ACC112 (cell line): ENCODE data around the gene ELOVL1.

Experiments
- H2AFZ ChIP-seq: fragments of 200-600 bp; sonication (generic); one replicate; pipeline ENCODE4 v1.6.0; 2017; ENCODE audit warnings: antibody characterized with exemption, low read length; ENCODE audit not compliant: unreplicated experiment
- H3K27ac ChIP-seq: fragments of 200-600 bp; sonication (generic); 2 replicates; pipeline ENCODE4 v1.5.1; 2014; ENCODE audit warnings: low read depth, mild to moderate bottlenecking, antibody characterized with exemption, low read length, moderate library complexity
- H3K27me3 ChIP-seq: fragments of 200-600 bp; sonication (generic); 2 replicates; pipeline ENCODE4 v1.6.1; 2014; ENCODE audit warnings: mild to moderate bottlenecking, antibody characterized with exemption, low read length, moderate library complexity, mixed read lengths; ENCODE audit not compliant: insufficient read depth
- H3K36me3 ChIP-seq: fragments of 200-600 bp; sonication (generic); 2 replicates; pipeline ENCODE4 v1.6.1; 2016; ENCODE audit warnings: mild to moderate bottlenecking, antibody characterized with exemption, low read length, moderate library complexity, mixed read lengths; ENCODE audit not compliant: insufficient read depth
- H3K4me1 ChIP-seq: fragments of 200-600 bp; sonication (generic); one replicate; pipeline ENCODE4 v1.6.1; 2016; ENCODE audit warnings: low read length, mixed read lengths; ENCODE audit not compliant: insufficient read depth, unreplicated experiment, control insufficient read depth
- H3K4me3 ChIP-seq: fragments of 200-600 bp; sonication (generic); 2 replicates; pipeline ENCODE4 v1.5.1; 2014; ENCODE audit warnings: mild to moderate bottlenecking, low read depth, low read length
- H3K79me2 ChIP-seq: fragments of 200-600 bp; sonication (generic); one replicate; pipeline ENCODE4 v1.6.0; 2016; ENCODE audit warnings: low read length; ENCODE audit not compliant: control insufficient read depth, unreplicated experiment, insufficient read depth

Gene ELOVL1

DNA sequence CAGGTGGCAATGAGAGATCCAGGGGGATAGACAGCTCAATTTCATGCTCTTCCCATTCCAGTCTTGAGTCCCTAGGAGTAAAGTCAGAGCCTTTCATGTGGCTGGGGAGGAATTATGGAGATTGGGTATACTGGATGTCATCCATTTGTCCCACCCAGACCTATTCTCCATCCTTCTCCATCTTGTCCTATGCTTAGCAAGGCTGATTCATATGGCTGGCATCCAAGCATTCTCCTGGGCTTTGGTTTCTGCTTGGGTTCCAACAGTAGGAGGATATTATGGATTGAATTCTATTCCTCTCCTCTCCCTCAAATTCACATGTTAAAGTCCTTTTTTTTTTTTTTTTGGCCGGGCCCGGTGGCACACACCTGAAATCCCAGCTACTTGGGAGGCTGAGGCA is 12.9 kb downstream of the ELOVL1 start:
- no peak overlapping the region; the same call in 1 of the 2 replicates for H3K4me3 ChIP-seq
- peak overlapping the region; percentile 35 for H2AFZ ChIP-seq
- H3K79me2 ChIP-seq = peaks cover 15% of the 10 kb centered on the region

DNA sequence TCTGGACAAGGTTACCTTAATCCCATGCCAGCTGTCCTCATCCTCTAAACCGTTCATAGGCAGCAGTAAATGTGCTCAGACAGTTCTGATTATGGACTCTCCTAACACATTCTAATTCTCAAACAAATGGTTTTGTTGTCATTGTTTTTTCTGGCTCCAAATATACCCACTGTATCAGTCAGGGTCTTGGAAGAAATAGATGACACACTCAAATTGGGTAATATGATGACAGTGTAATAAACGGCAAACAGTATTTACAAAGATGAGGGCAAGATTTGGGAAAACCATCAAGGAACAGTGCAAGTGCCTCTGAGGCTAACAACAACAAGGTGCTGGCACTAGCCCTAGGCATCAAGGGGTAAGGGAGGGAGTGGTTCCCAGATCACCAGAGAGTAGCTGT is 13.3 kb downstream of the ELOVL1 start:
- H3K4me3 ChIP-seq = no peak overlapping the region; the same call in 1 of the 2 replicates
- peak overlapping the region; percentile 20; the same call in 1 of the 2 replicates for H3K27ac ChIP-seq
- H3K36me3 ChIP-seq = no peaks in the 10 kb centered on the region

More for the DNA sequence above, 12.9 kb downstream of the ELOVL1 start:
- Histone ChIP-seq H3K27ac (peak overlapping the region; percentile 20; the same call in 1 of the 2 replicates), H3K4me1 (peaks cover 19% of the 10 kb centered on the region), H3K27me3 (no peaks in the 10 kb centered on the region), H3K36me3 (peaks cover 1% of the 10 kb centered on the region; the same call in 1 of the 2 replicates)

DNA sequence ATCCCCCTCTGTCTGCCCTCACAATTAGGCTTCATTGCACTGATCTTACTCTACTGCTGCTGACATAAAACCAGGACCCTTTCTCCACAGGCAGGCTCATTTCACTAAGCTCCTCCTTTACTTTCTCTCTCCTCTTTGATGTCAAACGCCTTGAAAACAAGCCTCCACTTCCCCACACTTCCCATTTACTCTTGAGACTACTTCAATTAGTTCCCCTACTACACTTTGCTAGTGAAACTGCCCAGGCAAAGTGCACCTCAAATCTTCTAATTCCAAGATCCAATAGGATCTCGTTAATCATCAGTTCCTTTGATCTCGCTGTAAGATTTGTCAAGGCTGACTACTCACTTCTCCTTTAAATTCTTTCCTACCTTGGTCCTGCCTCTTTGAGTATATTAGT is 14.9 kb downstream of the ELOVL1 start:
- Histone ChIP-seq H2AFZ (no peak overlapping the region), H3K27ac (no peak overlapping the region), H3K79me2 (peaks cover 2% of the 10 kb centered on the region), H3K4me3 (no peak overlapping the region), H3K4me1 (peaks cover 26% of the 10 kb centered on the region), H3K27me3 (0 out of 2 replicates have a peak, but pooled peaks cover 5% of the 10 kb centered on the region), H3K36me3 (no peaks in the 10 kb centered on the region)

More for the DNA sequence above, 13.3 kb downstream of the ELOVL1 start:
- H3K79me2 ChIP-seq = peaks cover 11% of the 10 kb centered on the region
- no peaks in the 10 kb centered on the region for H3K27me3 ChIP-seq
- peaks cover 22% of the 10 kb centered on the region for H3K4me1 ChIP-seq
- no peak overlapping the region for H2AFZ ChIP-seq

DNA sequence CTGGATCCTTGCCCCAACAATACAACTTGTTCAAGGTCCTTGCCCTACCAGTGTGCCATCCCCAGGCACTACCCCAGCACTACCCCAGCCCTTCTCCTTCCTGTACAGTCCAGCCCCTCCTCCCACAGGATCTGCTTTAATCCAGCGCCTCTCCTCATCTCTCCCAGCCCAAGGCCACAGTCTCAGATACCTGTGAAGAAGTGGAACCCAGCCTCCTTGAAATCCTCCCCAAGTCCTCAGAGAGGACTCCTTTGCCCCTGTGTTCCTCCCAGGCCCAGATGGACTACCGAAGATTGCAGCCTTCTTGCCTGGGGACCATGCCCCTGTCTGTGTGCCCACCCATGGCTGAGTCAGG is 15.5 kb downstream of the ELOVL1 start:
- Histone ChIP-seq H3K27me3 (0 out of 2 replicates have a peak, but pooled peaks cover 7% of the 10 kb centered on the region), H3K27ac (no peak overlapping the region), H3K79me2 (no peaks in the 10 kb centered on the region), H3K4me3 (no peak overlapping the region), H3K36me3 (no peaks in the 10 kb centered on the region), H2AFZ (no peak overlapping the region), H3K4me1 (peaks cover 23% of the 10 kb centered on the region)

DNA sequence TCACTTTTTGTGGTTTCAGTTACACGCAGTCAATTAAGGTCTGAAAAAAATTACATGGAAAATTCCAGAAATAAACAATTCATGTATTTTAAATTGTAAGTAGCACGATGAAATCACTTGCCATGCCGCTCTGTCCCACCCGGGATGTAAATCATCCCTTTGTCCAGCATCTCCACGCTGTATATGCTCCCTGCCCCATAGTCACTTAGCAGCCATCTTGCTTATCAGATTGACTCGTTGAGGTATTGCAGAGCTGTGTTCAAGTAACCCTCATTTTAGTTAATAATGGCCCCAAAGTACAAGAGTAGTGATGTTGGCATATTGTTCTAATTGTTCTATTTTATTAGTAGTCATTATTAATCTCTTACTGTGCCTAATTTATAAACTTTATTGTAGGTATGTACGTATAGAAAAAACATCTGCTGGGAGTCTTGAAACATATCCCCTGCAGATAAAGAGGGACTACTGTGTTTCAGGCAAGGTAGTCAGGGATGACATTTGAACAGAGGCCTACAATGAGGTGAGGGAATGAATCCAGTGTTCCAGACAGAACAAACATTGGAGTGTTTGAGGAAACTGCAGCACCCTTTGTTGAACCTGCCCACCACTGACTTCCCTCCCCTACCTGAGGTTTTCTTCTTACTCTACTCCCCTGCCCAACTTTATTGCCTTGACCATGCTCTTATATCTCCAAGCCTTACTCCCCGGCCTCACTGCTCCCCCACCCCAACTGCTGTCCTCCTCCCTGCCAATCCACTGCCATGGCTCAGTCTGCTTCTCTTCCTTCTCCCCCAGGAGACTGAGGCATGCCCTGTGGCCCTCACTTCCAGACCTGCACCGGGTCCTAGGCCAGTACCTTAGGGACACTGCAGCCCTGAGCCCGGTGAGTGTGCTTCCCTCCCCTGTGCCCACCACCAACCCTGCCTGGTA is 16.1 kb downstream of the ELOVL1 start:
- Histone ChIP-seq H2AFZ (no peak overlapping the region), H3K27ac (no peak overlapping the region), H3K36me3 (no peaks in the 10 kb centered on the region), H3K4me1 (peaks cover 23% of the 10 kb centered on the region), H3K4me3 (no peak overlapping the region), H3K27me3 (0 out of 2 replicates have a peak, but pooled peaks cover 7% of the 10 kb centered on the region), H3K79me2 (no peaks in the 10 kb centered on the region)

DNA sequence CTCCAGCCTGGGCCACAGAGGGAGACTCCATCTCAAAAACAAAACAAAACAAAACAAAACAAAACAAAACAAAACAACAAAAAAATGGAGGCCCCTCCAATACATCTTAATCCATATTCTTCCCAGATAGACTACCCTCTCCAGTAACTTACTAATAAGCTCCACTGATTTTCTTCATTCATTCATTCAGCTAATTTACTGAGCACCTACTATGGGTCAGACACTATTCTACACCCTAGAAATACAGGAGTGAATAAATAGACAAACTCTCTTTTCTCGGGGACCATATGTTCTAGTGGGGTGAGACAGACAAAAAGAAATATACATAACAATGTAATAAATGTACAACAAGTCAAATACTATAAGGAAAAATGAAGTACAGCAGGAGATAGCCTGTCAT is 16.8 kb downstream of the ELOVL1 start:
- Histone ChIP-seq H3K79me2 (no peaks in the 10 kb centered on the region), H3K27me3 (0 out of 2 replicates have a peak, but pooled peaks cover 7% of the 10 kb centered on the region), H2AFZ (no peak overlapping the region), H3K27ac (no peak overlapping the region), H3K36me3 (no peaks in the 10 kb centered on the region), H3K4me1 (peaks cover 23% of the 10 kb centered on the region), H3K4me3 (no peak overlapping the region)

DNA sequence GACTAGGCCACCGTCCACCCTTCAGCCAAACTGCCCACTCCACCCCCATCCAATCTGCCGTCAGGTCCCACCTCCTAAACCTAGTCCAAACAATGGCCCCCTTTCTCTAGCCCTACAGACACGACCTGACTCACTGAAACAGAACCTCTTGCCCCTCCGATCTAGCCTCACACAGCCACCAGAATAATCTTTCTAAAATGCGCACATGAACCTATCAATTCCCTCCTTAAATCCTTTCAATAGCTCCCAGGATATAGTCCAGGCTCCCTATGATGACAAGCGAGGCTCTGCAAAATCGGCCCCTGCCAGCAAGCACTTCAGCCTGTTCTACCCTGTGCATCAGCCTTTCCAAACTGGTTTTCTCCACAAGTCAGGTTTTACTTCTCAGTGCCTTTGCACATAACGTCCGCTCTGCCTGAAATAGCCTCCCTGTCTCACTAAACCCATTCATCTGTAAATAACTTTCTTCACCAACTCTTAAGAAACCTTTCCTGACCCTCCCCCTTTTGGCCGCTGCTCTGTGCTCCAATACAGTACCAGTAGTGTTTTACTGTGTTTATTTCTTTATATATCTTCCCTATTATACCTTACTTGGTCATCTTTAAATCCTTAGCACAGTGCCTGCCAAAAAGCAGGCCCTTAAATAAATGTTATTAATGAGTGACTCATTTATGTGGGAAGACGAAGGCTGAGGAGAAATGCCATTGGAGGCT is 18.1 kb downstream of the ELOVL1 start:
- H3K4me1 ChIP-seq = peaks cover 27% of the 10 kb centered on the region
- no peaks in the 10 kb centered on the region for H3K79me2 ChIP-seq
- peak overlapping the region; percentile 44 for H2AFZ ChIP-seq
- H3K27ac ChIP-seq = no peak overlapping the region
- H3K36me3 ChIP-seq = no peaks in the 10 kb centered on the region
- peak overlapping the region; percentile 71 for H3K4me3 ChIP-seq
- H3K27me3 ChIP-seq = 0 out of 2 replicates have a peak, but pooled peaks cover 7% of the 10 kb centered on the region

DNA sequence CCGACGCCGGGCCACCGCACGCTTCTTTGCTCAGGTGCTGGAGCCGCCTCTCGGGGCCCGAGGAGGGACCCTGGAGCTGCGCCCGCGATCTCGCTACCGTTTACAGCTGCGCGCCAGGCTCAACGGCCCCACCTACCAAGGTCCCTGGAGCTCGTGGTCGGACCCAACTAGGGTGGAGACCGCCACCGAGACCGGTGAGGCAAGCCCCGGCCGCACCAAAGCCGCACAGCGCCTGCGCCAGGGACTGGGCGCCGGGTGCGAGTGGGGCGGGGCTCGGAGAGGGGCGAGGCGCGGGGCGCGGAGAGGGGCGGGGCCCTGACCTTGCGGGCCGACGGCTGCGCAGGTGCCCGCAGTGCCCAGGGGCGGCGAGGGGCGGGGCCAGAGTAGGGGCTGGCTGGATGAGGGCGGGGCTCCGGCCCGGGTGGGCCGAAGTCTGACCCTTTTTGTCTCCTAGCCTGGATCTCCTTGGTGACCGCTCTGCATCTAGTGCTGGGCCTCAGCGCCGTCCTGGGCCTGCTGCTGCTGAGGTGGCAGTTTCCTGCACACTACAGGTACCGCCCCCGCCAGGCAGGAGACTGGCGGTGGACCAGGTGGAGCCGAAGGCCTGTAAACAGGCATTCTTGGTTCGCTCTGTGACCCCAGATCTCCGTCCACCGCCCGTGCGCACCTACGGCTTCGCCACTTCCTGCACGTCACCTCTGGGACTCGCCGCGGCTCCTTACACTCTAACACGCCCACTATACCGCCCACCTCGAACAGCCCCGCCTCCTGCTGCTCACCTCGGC is 18.8 kb downstream of the ELOVL1 start:
- H2AFZ ChIP-seq = peak overlapping the region; percentile 44
- H3K4me1 ChIP-seq = peaks cover 19% of the 10 kb centered on the region
- no peaks in the 10 kb centered on the region for H3K79me2 ChIP-seq
- 0 out of 2 replicates have a peak, but pooled peaks cover 7% of the 10 kb centered on the region for H3K27me3 ChIP-seq
- H3K27ac ChIP-seq = no peak overlapping the region
- no peaks in the 10 kb centered on the region for H3K36me3 ChIP-seq
- H3K4me3 ChIP-seq = peak overlapping the region; percentile 71

DNA sequence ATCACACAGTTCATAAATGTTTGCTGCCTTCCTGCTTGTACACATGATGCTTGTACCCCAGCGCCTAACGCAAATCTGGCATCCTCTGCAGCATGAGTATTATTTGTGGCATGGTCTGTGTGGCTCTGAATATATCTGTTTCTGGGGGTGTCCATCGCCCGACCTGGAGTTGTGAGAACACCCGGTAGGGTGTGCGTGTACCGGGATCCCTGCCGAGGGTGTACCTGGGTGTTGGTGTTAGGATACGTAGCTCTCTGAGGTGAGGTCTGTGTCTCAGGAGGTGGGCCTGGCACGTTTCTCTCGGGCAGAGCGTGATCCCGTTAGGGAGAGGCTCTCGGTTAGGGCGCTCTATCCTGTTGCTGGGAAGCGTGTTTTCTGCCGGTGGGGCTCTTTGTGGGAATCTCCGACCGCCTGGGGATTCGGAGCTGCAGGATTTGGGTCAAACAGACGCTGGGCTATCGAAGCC is 19.4 kb downstream of the ELOVL1 start:
- Histone ChIP-seq H3K27ac (no peak overlapping the region), H3K27me3 (0 out of 2 replicates have a peak, but pooled peaks cover 7% of the 10 kb centered on the region), H3K4me3 (peak overlapping the region; percentile 71), H3K4me1 (peaks cover 19% of the 10 kb centered on the region), H3K79me2 (no peaks in the 10 kb centered on the region), H2AFZ (peak overlapping the region; percentile 44), H3K36me3 (no peaks in the 10 kb centered on the region)

DNA sequence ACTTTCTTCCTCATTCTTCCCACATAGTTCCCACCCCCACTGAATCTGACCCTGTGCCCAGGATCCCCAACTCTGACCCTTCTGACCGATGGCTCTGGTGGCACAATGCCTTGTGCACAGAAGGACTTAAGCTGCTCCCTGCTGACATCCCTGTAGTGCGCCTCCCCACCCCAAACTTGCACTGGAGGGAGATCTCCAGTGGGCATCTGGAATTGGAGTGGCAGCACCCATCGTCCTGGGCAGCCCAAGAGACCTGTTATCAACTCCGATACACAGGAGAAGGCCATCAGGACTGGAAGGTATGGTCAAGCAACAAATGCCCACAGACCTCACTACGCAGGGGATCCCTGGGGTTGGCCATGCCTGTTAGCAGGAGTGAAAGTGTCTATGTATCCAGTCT is 21.2 kb downstream of the ELOVL1 start:
- Histone ChIP-seq H2AFZ (no peak overlapping the region), H3K4me1 (peaks cover 19% of the 10 kb centered on the region), H3K36me3 (no peaks in the 10 kb centered on the region), H3K79me2 (no peaks in the 10 kb centered on the region), H3K27ac (no peak overlapping the region), H3K4me3 (no peak overlapping the region), H3K27me3 (0 out of 2 replicates have a peak, but pooled peaks cover 7% of the 10 kb centered on the region)
